GM23338 (cell line): Measurements from ENCODE around the gene NDUFB5. TPM values are rescaled to one million over a fixed set of nuclear protein-coding genes. Genes with fewer than 3 reads are reported as not detected.
A peak's percentile ranks its signal among the peaks of the same experiment; 100 is the strongest.

Experiments
- ATAC-seq: fragments of 200-7000 bp; cut with Tn5 transposase; 3 replicates; pipeline ENCODE4 v1.9.1; 2020
- DNase-seq: peaks from one replicate; pipeline ENCODE4 v3.0.0-alpha.2; 2015; ENCODE audit warnings: low spot score
- H2AFZ ChIP-seq: fragments of 200-600 bp; sonication (generic); 2 replicates; pipeline ENCODE4 v1.8.0; 2016; ENCODE audit warnings: antibody characterized with exemption, mild to moderate bottlenecking, moderate library complexity
- H3F3A ChIP-seq: fragments of 200-600 bp; sonication (generic); replicated peaks from 2 replicates; pipeline ENCODE4 v1.8.0; 2017; ENCODE audit warnings: antibody characterized with exemption, mixed run types, low read depth
- H3K27ac ChIP-seq: fragments of 200-600 bp; sonication (generic); 2 replicates; pipeline ENCODE4 v1.6.1; 2016; ENCODE audit warnings: low read depth
- H3K27me3 ChIP-seq: fragments of 200-600 bp; sonication (generic); 2 replicates; pipeline ENCODE4 v1.8.0; 2016; ENCODE audit warnings: mild to moderate bottlenecking, mixed run types, moderate library complexity; ENCODE audit not compliant: insufficient read depth
- H3K36me3 ChIP-seq: fragments of 200-600 bp; sonication (generic); 2 replicates; pipeline ENCODE4 v1.8.0; 2016; ENCODE audit warnings: mild to moderate bottlenecking; ENCODE audit not compliant: insufficient read depth
- H3K4me1 ChIP-seq: fragments of 200-600 bp; sonication (generic); 2 replicates; pipeline ENCODE4 v1.8.0; 2016; ENCODE audit warnings: mild to moderate bottlenecking, moderate library complexity; ENCODE audit not compliant: insufficient read depth
- H3K4me2 ChIP-seq: fragments of 200-600 bp; sonication (generic); 2 replicates; pipeline ENCODE4 v1.7.1; 2017; ENCODE audit warnings: mixed run types
- H3K4me3 ChIP-seq: fragments of 200-600 bp; sonication (generic); 2 replicates; pipeline ENCODE4 v1.6.1; 2016; ENCODE audit warnings: mixed run types
- H3K79me2 ChIP-seq: fragments of 200-600 bp; sonication (generic); replicated peaks from 2 replicates; pipeline ENCODE4 v1.8.0; 2017; ENCODE audit warnings: mild to moderate bottlenecking; ENCODE audit not compliant: insufficient read depth
- H3K9me2 ChIP-seq: fragments of 200-600 bp; sonication (generic); 2 replicates; pipeline ENCODE4 v1.8.0; 2017; ENCODE audit not compliant: insufficient read depth
- H4K20me1 ChIP-seq: fragments of 200-600 bp; sonication (generic); replicated peaks from 2 replicates; pipeline ENCODE4 v1.8.0; 2017; ENCODE audit warnings: mild to moderate bottlenecking; ENCODE audit not compliant: insufficient read depth
- H3K27ac Mint-ChIP-seq: 2 replicates; pipeline ENCODE4 v1.8.0; 2020; ENCODE audit warnings: inconsistent platforms, mild to moderate bottlenecking, moderate library complexity, mixed read lengths
- H3K27me3 Mint-ChIP-seq: 3 replicates; pipeline ENCODE4 v1.8.0; 2022; ENCODE audit warnings: low read depth, mild to moderate bottlenecking, moderate library complexity, mixed read lengths, inconsistent platforms; ENCODE audit not compliant: insufficient read depth, poor library complexity
- H3K36me3 Mint-ChIP-seq: 3 replicates; pipeline ENCODE4 v1.8.0; 2021; ENCODE audit warnings: low read depth, mild to moderate bottlenecking, inconsistent platforms, moderate library complexity, mixed read lengths
- H3K4me1 Mint-ChIP-seq: 3 replicates; pipeline ENCODE4 v1.8.0; 2020; ENCODE audit warnings: mild to moderate bottlenecking, inconsistent platforms, mixed read lengths
- H3K4me3 Mint-ChIP-seq: 3 replicates; pipeline ENCODE4 v1.8.0; 2021; ENCODE audit warnings: moderate library complexity, mild to moderate bottlenecking, inconsistent platforms, mixed read lengths
- H3K9me3 Mint-ChIP-seq: 3 replicates; pipeline ENCODE4 v1.8.0; 2020; ENCODE audit warnings: moderate library complexity, mild to moderate bottlenecking, inconsistent platforms, mixed read lengths
- CREB1 ChIP-seq: fragments of 250-450 bp; sonication (Bioruptor Pico); IDR thresholded peaks from 2 replicates; pipeline ENCODE4 v1.5.0; 2020; ENCODE audit warnings: low read depth, mild to moderate bottlenecking, moderate library complexity
- EZH2 ChIP-seq: fragments of 200-600 bp; sonication (generic); IDR thresholded peaks from one replicate; pipeline ENCODE4 v1.8.0; 2017; ENCODE audit warnings: antibody characterized with exemption, mild to moderate bottlenecking, low read depth; ENCODE audit not compliant: unreplicated experiment
- POLR2AphosphoS5 ChIP-seq: IDR thresholded peaks from 2 replicates; pipeline ENCODE4 v1.6.1; 2016; ENCODE audit warnings: antibody characterized with exemption, low read depth
- polyA plus RNA-seq: library from polyadenylated mRNA; unstranded; fragments of >200 nt; fragmentation: Nextera tagmentation; extraction: Ambion mirVana; gene quantifications from 2 replicates; pipeline ENCODE4 v1.2.1, GENCODE V29; 2016
- total RNA-seq: library from RNA; depleted of rRNA; stranded (reverse); fragments of >200 nt; shearing (Covaris generic); gene quantifications from 2 replicates; pipeline ENCODE4 v1.2.3, GENCODE V29; 2014
- TF ChIP-seq, protein P1 (sequence below), 2 experiments: fragments of 200-600 bp in 1 of 2; sonication (generic) in 1 of 2; conservative IDR thresholded peaks; 2 replicates each; pipeline versions ENCODE4 v1.5.1 to v1.6.1; 2016 to 2017; ENCODE audit warnings: antibody characterized with exemption in 2 of 2, low read depth in 2 of 2, mild to moderate bottlenecking in 2 of 2, moderate library complexity in 1 of 2

NDUFB5 gene
- total and polyA plus RNA-seq, 2 experiments from 2014 or later, result 65.4 to 113 TPM

DNA sequence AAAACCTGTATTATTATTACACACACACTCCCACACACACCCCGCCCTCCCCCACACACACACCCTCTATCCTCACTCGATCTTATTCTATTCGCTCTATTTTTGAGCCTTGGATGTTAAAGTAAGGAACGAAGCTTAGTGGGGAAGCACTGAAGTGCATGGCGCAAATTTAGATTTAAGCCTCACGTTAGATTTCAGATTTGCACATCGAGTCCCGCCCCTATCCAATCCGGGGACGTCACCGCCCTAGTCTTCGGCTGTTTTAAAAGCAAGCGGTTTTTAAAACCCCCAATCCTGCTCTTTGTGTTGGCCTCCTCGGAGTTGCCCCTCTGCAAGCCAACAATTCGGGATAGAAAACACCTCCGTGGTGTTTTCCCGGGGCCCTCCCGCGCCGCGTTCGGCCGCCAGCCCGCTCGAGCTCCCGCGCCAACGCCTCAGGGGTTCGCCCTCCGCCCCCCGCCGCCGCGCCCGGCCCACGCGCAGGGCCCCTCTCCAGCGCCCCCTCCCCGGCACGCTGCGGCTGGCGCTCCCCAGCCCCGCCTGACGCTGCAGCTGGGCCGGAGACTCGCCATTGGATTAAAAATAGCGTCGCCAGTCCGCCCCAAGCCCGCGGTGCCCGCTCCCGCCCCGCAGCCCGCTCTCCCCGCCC lies 48.0 kb downstream of the NDUFB5 start, which contains the start of gene USP13:
Gene USP13 (plus strand): TSS at position 594 of the 649 bp plus-strand sequence. CDS start 186 bp downstream, outside the sequence.
- Histone ChIP-seq H3K36me3 (no peaks in the 10 kb centered on the region), H3K4me3 (peak within 1 kb of the TSS; percentile 95), H3K79me2 (peaks cover 40% of the 10 kb centered on the region), H3K9me2 (no peaks in the 10 kb centered on the region), H3K27ac (peak within 1 kb of the TSS; percentile 87; the same call in 1 of the 2 replicates), H4K20me1 (peaks cover 13% of the 10 kb centered on the region), H3K4me1 (peaks cover 15% of the 10 kb centered on the region), H2AFZ (peak within 1 kb of the TSS; percentile 85), H3F3A (no peaks in the 10 kb centered on the region; the same call in 1 of the 2 replicates), H3K4me2 (peak within 1 kb of the TSS; percentile 98), H3K27me3 (peaks cover 13% of the 10 kb centered on the region)
- H3K27ac Mint-ChIP-seq, result peak within 1 kb of the TSS; percentile 89
- H3K36me3 Mint-ChIP-seq, result peaks cover 4% of the 10 kb centered on the region
- ATAC-seq, result peak; percentile 70
- peaks cover 5% of the 10 kb centered on the region; the same call in 1 of the 3 replicates for H3K9me3 Mint-ChIP-seq
- H3K4me3 Mint-ChIP-seq, result peak within 1 kb of the TSS; percentile 94
- H3K4me1 Mint-ChIP-seq, result peaks cover 22% of the 10 kb centered on the region
- peaks cover 16% of the 10 kb centered on the region for H3K27me3 Mint-ChIP-seq
- peak; percentile 86 for DNase-seq
- no peak for TF ChIP-seq EZH2
- TF ChIP-seq POLR2AphosphoS5, result peak; percentile 24; the same call in 1 of the 2 replicates
- TF ChIP-seq, protein P1, sequence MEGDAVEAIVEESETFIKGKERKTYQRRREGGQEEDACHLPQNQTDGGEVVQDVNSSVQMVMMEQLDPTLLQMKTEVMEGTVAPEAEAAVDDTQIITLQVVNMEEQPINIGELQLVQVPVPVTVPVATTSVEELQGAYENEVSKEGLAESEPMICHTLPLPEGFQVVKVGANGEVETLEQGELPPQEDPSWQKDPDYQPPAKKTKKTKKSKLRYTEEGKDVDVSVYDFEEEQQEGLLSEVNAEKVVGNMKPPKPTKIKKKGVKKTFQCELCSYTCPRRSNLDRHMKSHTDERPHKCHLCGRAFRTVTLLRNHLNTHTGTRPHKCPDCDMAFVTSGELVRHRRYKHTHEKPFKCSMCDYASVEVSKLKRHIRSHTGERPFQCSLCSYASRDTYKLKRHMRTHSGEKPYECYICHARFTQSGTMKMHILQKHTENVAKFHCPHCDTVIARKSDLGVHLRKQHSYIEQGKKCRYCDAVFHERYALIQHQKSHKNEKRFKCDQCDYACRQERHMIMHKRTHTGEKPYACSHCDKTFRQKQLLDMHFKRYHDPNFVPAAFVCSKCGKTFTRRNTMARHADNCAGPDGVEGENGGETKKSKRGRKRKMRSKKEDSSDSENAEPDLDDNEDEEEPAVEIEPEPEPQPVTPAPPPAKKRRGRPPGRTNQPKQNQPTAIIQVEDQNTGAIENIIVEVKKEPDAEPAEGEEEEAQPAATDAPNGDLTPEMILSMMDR (conservative IDR thresholded peaks at IDR 0.05; ENCODE audit: low read depth in 2 of 2), result peak in 1 of 2 experiments; percentile 21; a peak in 1 of 4 replicates
- 0 out of 2 replicates have a peak, but pooled peaks have one; percentile 21 for TF ChIP-seq CREB1 (CRISPR knock-in tag)

DNA sequence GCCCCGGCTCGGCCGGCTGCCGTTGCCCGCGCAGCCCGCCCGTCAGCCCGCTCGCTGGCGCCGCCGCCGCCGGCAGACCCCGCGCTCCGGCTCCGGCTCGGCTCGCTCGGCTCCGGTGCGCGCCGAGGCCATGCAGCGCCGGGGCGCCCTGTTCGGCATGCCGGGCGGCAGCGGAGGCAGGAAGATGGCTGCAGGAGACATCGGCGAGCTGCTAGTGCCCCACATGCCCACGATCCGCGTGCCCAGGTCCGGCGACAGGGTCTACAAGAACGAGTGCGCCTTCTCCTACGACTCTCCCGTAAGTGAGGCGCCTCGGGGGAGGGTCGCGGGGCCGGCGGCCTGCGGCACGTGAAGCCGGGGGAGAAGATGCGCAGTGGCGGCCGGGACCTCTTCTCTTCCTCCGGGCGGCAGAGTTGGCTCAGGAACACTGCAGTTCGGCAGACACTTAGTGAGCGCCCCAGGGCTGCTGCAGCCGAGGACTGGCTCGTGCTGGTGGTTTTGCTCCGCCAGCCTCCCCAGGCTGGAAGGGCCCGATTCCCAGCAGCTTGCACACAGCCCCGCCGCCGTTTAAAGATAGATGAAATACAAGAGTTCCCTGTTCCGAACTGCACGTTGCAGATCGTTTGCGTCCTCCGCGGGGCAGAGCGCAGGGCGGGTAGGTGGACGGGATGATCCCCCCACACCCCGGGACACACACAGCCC lies 48.7 kb downstream of the NDUFB5 start:
- Histone ChIP-seq H3K4me2 (peak overlapping the region; percentile 98), H3K4me1 (peaks cover 20% of the 10 kb centered on the region), H3K79me2 (peaks cover 47% of the 10 kb centered on the region), H3K4me3 (peak overlapping the region; percentile 95), H3F3A (no peaks in the 10 kb centered on the region; the same call in 1 of the 2 replicates), H4K20me1 (peaks cover 15% of the 10 kb centered on the region), H2AFZ (peak overlapping the region; percentile 85), H3K9me2 (no peaks in the 10 kb centered on the region), H3K36me3 (no peaks in the 10 kb centered on the region), H3K27me3 (peaks cover 13% of the 10 kb centered on the region), H3K27ac (peak overlapping the region; percentile 87; the same call in 1 of the 2 replicates)
- peaks cover 26% of the 10 kb centered on the region for H3K4me1 Mint-ChIP-seq
- H3K27me3 Mint-ChIP-seq, result peaks cover 18% of the 10 kb centered on the region
- peak; percentile 79 for DNase-seq
- peak overlapping the region; percentile 71 for H3K27ac Mint-ChIP-seq
- peak; percentile 78 for ATAC-seq
- TF ChIP-seq CREB1 (CRISPR knock-in tag), result no peak
- TF ChIP-seq, protein P1 (conservative IDR thresholded peaks at IDR 0.05; ENCODE audit: low read depth in 2 of 2), result peak in 1 of 2 experiments; percentile 41; a peak in 1 of 4 replicates
- peaks cover 5% of the 10 kb centered on the region; the same call in 1 of the 3 replicates for H3K9me3 Mint-ChIP-seq
- H3K36me3 Mint-ChIP-seq, result peaks cover 7% of the 10 kb centered on the region
- H3K4me3 Mint-ChIP-seq, result peak overlapping the region; percentile 94
